SHP77 treated with DMSO at 0.1 percent for 48 hours (cell line): ENCODE data around the gene ACOT8.
"Not testable (repeated sequence)": the region's sequence is repeated elsewhere in the genome, so short reads cannot be mapped to it uniquely, and the experiment has no call there.

Experiments used
- DNase-seq: peaks from one replicate; lab custom pipeline; 2025; lab: John Stamatoyannopoulos, UW

ACOT8 gene

GRCh38 chr20:45827030-45827652 lies 30.1 kb downstream of the ACOT8 start, which contains the start of gene TNNC2:
TNNC2 (minus strand) TSS chr20:45827312; CDS start chr20:45827248, 64 bp downstream.
- DNase-seq, result no peak

GRCh38 chr20:45826381-45827019 lies 30.7 kb downstream of the ACOT8 start:
- no peak for DNase-seq

GRCh38 chr20:45823949-45824835 lies 33.0 kb downstream of the ACOT8 start:
- DNase-seq, result no peak

- no peak for DNase-seq
These were observed 34.3 kb downstream of the ACOT8 start for GRCh38 chr20:45822857-45823256.

GRCh38 chr20:45821947-45822346 lies 35.2 kb downstream of the ACOT8 start:
- no peak for DNase-seq

GRCh38 chr20:45819466-45819865 lies 37.7 kb downstream of the ACOT8 start:
- DNase-seq, result no peak

GRCh38 chr20:45818239-45818638 lies 39.0 kb downstream of the ACOT8 start:
- DNase-seq, result no peak

- DNase-seq, result no peak
These were observed 39.6 kb downstream of the ACOT8 start for GRCh38 chr20:45817376-45818194.

GRCh38 chr20:45816951-45817350 lies 40.2 kb downstream of the ACOT8 start:
- no peak for DNase-seq

- no peak for DNase-seq
These were observed 42.9 kb downstream of the ACOT8 start for GRCh38 chr20:45814314-45814713.

GRCh38 chr20:45813489-45813888 lies 43.7 kb downstream of the ACOT8 start:
- DNase-seq, result no peak

- no peak for DNase-seq
These were observed 44.2 kb downstream of the ACOT8 start for GRCh38 chr20:45813006-45813340.

GRCh38 chr20:45812157-45813005 lies 44.8 kb downstream of the ACOT8 start, which contains the start of gene UBE2C:
UBE2C (plus strand) TSS chr20:45812644; CDS start chr20:45812696, 52 bp downstream.
- peak; percentile 98 for DNase-seq

GRCh38 chr20:45810191-45810970 lies 46.8 kb downstream of the ACOT8 start:
- DNase-seq, result no peak

- DNase-seq, result no peak
These were observed 55.3 kb downstream of the ACOT8 start for GRCh38 chr20:45801851-45802250.

GRCh38 chr20:45798935-45799642 lies 58.1 kb downstream of the ACOT8 start:
- DNase-seq, result peak; percentile 40

GRCh38 chr20:45797955-45798354 lies 59.2 kb downstream of the ACOT8 start:
- not testable (repeated sequence) for DNase-seq

- DNase-seq, result not testable (repeated sequence)
These were observed 59.7 kb downstream of the ACOT8 start for GRCh38 chr20:45797510-45797909.

- no peak for DNase-seq
These were observed 60.7 kb downstream of the ACOT8 start for GRCh38 chr20:45796337-45797065.
